ENCODE data around the gene TMEM204.

The TMEM204 gene

GRCh38 chr16:1531638-1531910 lies 1.9 kb upstream of the TMEM204 start:
- H3K4me3 ChIP-seq (ENCODE audit: control insufficient read depth, low read depth, low read length) = no peak overlapping the region
- TF ChIP-seq CTCF (conservative IDR thresholded peaks at IDR 0.05; ENCODE audit: control insufficient read depth, insufficient read depth, low read depth, low read length) = no peak
- DNase-seq (ENCODE audit: low read depth) = no peak

GRCh38 chr16:1532081-1532760 lies 1.2 kb upstream of the TMEM204 start:
- no peak overlapping the region for H3K4me3 ChIP-seq (ENCODE audit: control insufficient read depth, low read depth, low read length)
- peak; percentile 64 for DNase-seq (ENCODE audit: low read depth)
- no peak for TF ChIP-seq CTCF (conservative IDR thresholded peaks at IDR 0.05; ENCODE audit: control insufficient read depth, insufficient read depth, low read depth, low read length)

- no peak overlapping the region for H3K4me3 ChIP-seq (ENCODE audit: control insufficient read depth, low read depth, low read length)
- DNase-seq (ENCODE audit: low read depth) = no peak
- no peak for TF ChIP-seq CTCF (conservative IDR thresholded peaks at IDR 0.05; ENCODE audit: control insufficient read depth, insufficient read depth, low read depth, low read length)
These were observed 695 bp upstream of the TMEM204 start for GRCh38 chr16:1532771-1533170.

GRCh38 chr16:1534021-1535020 lies 855 bp downstream of the TMEM204 start:
- peak; percentile 25 for DNase-seq (ENCODE audit: low read depth)
- peak overlapping the region; percentile 62 for H3K4me3 ChIP-seq (ENCODE audit: control insufficient read depth, low read depth, low read length)
- no peak for TF ChIP-seq CTCF (conservative IDR thresholded peaks at IDR 0.05; ENCODE audit: control insufficient read depth, insufficient read depth, low read depth, low read length)

- DNase-seq (ENCODE audit: low read depth) = peak; percentile 23
- peak overlapping the region; percentile 62 for H3K4me3 ChIP-seq (ENCODE audit: control insufficient read depth, low read depth, low read length)
- no peak for TF ChIP-seq CTCF (conservative IDR thresholded peaks at IDR 0.05; ENCODE audit: control insufficient read depth, insufficient read depth, low read depth, low read length)
These were observed 2.2 kb downstream of the TMEM204 start for GRCh38 chr16:1535391-1536291.

GRCh38 chr16:1536601-1537000 lies 3.1 kb downstream of the TMEM204 start:
- no peak overlapping the region for H3K4me3 ChIP-seq (ENCODE audit: control insufficient read depth, low read depth, low read length)
- no peak for DNase-seq (ENCODE audit: low read depth)
- TF ChIP-seq CTCF (conservative IDR thresholded peaks at IDR 0.05; ENCODE audit: control insufficient read depth, insufficient read depth, low read depth, low read length) = no peak
